Measurements from ENCODE around the gene ACTR1B.
"Not testable (repeated sequence)": the region's sequence is repeated elsewhere in the genome, so short reads cannot be mapped to it uniquely, and the experiment has no call there.

- not testable (repeated sequence) for TF ChIP-seq CTCF (IDR thresholded peaks at IDR 0.05); POLR2A (IDR thresholded peaks at IDR 0.05); POLR2AphosphoS5 (IDR thresholded peaks at IDR 0.05; ENCODE audit: insufficient read depth in 1 of 2, low read depth in 1 of 2)
These were observed 48.1 kb downstream of the ACTR1B start for GRCh38 chr2:97615746-97616145.
